HG02852 (cell line): ENCODE data around the gene RNF149.
"Not testable (repeated sequence)": the region's sequence is repeated elsewhere in the genome, so short reads cannot be mapped to it uniquely, and the experiment has no call there.

Experiments
- ATAC-seq: cut with Tn5 transposase; IDR thresholded peaks from one replicate; pipeline ENCODE4 v1.9.1; 2021; ENCODE audit warnings: mild to moderate bottlenecking, moderate library complexity; ENCODE audit not compliant: unreplicated experiment

Gene RNF149

DNA sequence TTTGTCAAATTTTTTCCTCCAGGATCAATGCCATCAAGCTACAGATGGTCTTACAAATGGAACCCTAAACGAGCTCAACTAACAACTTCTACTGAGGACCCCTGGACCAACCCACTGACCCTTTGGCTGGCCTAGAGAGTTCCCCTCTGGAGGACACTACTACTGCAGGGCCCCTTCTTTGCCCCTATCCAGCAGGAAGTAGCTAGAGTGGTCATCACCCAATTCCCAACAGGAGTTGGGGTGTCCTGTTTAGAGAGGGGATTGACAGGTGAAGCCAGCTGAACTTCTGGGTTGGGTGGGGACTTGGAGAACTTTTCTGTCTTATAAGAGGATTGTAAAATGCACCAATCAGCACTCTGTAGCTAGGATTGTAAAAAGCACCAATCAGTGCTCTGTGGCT lies 72.5 kb downstream of the RNF149 start:
- ATAC-seq = not testable (repeated sequence)

DNA sequence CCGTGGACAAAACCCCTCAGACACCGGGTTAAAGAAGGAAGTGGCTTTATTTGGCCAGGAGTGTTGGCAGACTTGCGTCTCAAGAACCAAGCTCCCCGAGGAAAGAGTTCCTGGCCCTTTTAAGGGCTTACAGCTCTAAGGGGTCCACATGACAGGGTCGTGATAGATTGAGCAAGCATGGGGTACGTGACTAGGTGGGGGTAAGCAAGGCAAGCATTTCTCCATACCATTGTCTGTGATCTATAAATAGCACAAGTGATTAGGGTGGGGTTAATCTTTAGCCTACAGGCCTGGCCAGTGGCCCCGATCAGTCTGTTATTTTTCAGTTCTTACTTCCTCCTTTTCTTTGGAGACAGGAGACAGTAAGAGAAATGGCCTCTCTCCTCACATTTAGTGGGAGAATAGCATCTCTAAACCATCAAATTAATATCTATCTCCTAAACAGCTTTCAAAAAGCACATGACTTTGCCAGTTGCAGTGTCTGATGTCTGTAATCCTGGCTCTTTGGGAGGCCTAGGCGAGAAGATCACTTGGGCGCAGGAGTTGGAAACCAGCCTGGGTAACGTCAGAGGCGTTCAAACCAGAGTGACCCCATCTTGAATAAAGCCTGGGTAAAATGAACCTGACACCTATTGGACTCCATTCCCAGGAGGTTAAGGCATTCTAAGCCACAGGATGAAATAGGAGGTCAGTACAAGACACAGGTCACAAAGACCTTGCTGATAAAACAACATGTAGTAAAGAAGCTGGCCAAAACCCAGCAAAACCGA lies 74.1 kb downstream of the RNF149 start:
- ATAC-seq = no peak

DNA sequence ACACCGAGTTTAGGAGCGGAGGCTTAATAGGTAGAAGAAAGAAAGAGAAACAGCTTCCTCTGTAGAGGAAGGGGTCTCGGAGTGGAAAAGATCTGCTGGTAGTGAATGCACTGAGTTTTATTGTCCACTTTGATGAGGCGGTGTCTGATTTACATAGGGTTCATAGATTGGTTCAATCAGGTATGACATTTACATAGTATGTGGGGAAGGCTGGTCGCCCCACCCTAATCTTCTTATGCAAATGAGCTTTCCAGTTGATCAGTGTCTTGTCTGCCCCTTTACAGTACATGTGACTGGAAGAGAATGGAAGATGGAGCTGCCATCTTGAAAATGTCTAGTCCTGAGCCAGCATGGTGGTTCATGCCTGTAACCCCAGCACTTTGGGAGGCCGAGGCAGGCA lies 75.7 kb downstream of the RNF149 start:
- no peak for ATAC-seq

DNA sequence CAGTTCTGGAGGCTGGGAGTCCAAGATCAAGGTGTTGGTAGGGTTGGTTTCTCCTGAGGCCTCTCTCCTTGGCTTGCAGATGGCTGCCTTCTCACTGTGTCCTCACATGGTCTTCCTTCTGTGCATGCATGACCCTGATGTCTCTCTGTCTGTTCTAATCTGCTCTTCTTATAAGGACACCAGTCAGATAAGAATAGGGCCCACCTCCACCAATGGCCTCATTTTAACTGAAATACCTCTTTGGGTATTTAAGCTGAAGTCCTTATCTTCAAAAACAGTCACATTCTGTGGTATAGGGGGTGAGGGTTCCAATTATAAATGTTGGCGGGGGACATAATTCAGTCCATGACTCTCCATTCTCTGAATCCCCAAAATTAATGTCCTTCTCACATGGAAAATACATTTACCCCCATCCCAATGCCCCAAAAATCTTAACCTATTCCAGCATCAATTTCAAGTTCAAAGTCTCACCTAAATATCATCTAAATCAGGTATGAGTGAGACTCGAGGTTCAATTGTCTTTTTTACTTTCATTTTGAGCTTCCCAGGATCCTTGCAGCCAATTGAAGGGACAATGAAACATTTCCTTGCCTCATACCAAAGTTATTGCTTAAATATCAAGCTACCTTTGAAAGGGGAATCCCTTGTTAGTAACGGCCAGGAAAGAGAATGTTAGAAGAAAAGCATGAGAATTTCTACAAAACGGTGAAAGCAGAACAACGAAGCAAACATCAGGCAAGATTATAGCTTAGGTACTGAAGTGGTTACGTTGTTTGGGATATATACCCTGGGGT lies 76.4 kb downstream of the RNF149 start:
- no peak for ATAC-seq

DNA sequence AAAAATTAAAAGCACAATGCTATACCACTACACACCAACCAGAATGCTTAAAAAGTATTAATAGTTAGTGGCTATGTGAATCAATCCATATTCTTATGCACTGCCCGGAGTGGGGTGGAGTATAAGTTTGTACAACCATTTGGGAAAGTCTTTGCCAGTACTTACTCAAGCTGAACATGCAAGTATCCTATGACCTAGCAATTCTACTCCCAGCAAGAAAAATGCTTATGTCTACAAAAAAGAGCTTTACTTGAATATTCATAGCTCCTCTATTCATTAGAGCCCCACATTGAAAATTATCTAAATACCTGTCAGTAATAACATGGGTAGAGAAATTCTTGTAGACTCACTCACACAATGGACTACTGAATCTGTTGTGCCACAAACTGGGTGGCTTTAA lies 77.3 kb downstream of the RNF149 start:
- ATAC-seq = no peak

DNA sequence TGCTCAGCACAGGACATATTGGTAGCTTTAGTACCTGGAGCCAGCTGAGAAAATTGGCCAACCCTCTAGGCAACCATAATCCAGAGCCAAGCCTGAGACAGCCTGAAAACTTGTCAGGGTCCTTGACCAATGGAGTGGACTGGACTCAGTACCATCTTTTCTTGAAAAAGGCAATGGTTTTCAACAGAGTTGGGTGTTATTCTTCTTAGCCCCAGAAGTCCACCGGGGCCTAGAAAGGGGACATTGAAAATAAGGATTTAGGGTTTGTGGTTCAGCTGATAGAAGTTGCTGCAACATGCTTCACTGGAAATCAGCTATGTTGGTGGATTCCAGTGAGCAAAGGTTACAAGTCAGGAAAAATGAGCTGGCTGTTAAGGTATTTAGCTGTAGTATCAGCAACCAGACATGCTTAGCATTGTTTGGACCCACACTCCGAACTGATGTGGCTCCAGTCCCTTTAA lies 77.9 kb downstream of the RNF149 start:
- ATAC-seq = no peak
